GM12892 (cell line): ENCODE results near the gene ZNF821.

Experiments used
- POLR2A ChIP-seq: IDR thresholded peaks from 2 replicates; pipeline ENCODE4 v1.6.1; 2011; ENCODE audit warnings: low read depth, low read length, control low read depth
- TAF1 ChIP-seq: IDR thresholded peaks from 2 replicates; pipeline ENCODE4 v1.6.1; 2011; ENCODE audit warnings: low read depth, mild to moderate bottlenecking, control low read depth, low read length, borderline replicate concordance

- TF ChIP-seq POLR2A (no peak), TAF1 (no peak)
Observed at GRCh38 chr16:71878911-71879310, 5.1 kb downstream of the ZNF821 start.
